HepG2 (cell line): ENCODE results near the gene SYMPK. TPM values are rescaled to one million over a fixed set of nuclear protein-coding genes. Genes with fewer than 3 reads are reported as not detected.

Source experiments
- ATF2 ChIP-seq: sonication (generic); formaldehyde crosslinking; IDR thresholded peaks from 2 replicates; pipeline ENCODE4 v1.4.0; 2020; ENCODE audit warnings: missing genetic modification reagents
- CHD4 ChIP-seq: fragments of 200-600 bp; sonication (generic); IDR thresholded peaks from 2 replicates; pipeline ENCODE4 v1.7.0; 2017; ENCODE audit warnings: mild to moderate bottlenecking, low read length, borderline replicate concordance
- DPF2 ChIP-seq: sonication (generic); formaldehyde crosslinking; IDR thresholded peaks from 2 replicates; pipeline ENCODE4 v1.4.0; 2020; ENCODE audit warnings: mild to moderate bottlenecking, low read depth, missing genetic modification reagents, borderline replicate concordance
- GATAD2A ChIP-seq: IDR thresholded peaks from 2 replicates; pipeline ENCODE4 v1.6.1; 2016
- MIER3 ChIP-seq: IDR thresholded peaks from 2 replicates; pipeline ENCODE4 v1.6.1; 2016; ENCODE audit warnings: missing compliant biosample characterization, borderline replicate concordance
- MTA1 ChIP-seq: sonication (generic); formaldehyde crosslinking; IDR thresholded peaks from 2 replicates; pipeline ENCODE4 v1.4.0; 2020; ENCODE audit warnings: missing genetic modification reagents, mild to moderate bottlenecking, borderline replicate concordance
- PLRG1 ChIP-seq: fragments of 450-650 bp; conservative IDR thresholded peaks from 2 replicates; pipeline ENCODE4 v1.6.1; 2016
- PREB ChIP-seq: sonication (generic); formaldehyde crosslinking; IDR thresholded peaks from 2 replicates; pipeline ENCODE4 v1.4.0; 2020; ENCODE audit warnings: missing genetic modification reagents
- RXRB ChIP-seq: IDR thresholded peaks from 2 replicates; pipeline ENCODE4 v1.6.1; 2016; ENCODE audit warnings: borderline replicate concordance, missing genetic modification reagents, missing compliant biosample characterization
- SMAD1 ChIP-seq: sonication (generic); formaldehyde crosslinking; IDR thresholded peaks from 2 replicates; pipeline ENCODE4 v1.4.0; 2020; ENCODE audit warnings: missing genetic modification reagents, low read depth, mild to moderate bottlenecking, borderline replicate concordance
- SOX6 ChIP-seq, 2 experiments: fragments of 450-650 bp in 1 of 2; sonication (generic) in 1 of 2; formaldehyde crosslinking in 1 of 2; IDR thresholded peaks; 2 replicates each; pipeline versions ENCODE4 v1.4.0 to v1.6.1; 2017 to 2020; ENCODE audit warnings: antibody characterized with exemption in 1 of 2, mild to moderate bottlenecking in 1 of 2, missing genetic modification reagents in 1 of 2
- SP1 ChIP-seq, 2 experiments: fragments of 450-650 bp in 1 of 2; sonication (generic) in 1 of 2; formaldehyde crosslinking in 1 of 2; IDR thresholded peaks; 2 replicates each; pipeline versions ENCODE4 v1.4.0 to v1.6.1; 2016 to 2020; ENCODE audit warnings: missing genetic modification reagents in 1 of 2
- THRA ChIP-seq: sonication (generic); formaldehyde crosslinking; IDR thresholded peaks from 2 replicates; pipeline ENCODE4 v1.4.0; 2020; ENCODE audit warnings: missing genetic modification reagents, borderline replicate concordance
- ZNF503 ChIP-seq: sonication (generic); formaldehyde crosslinking; IDR thresholded peaks from 2 replicates; pipeline ENCODE4 v1.4.0; 2020; ENCODE audit warnings: missing genetic modification reagents
- ZNF614 ChIP-seq: IDR thresholded peaks from 2 replicates; pipeline ENCODE4 v1.6.1; 2018; ENCODE audit warnings: missing biosample characterization, missing genetic modification reagents, inconsistent platforms, borderline replicate concordance
- ZNF616 ChIP-seq: sonication (generic); formaldehyde crosslinking; IDR thresholded peaks from 2 replicates; pipeline ENCODE4 v1.5.0; 2020; ENCODE audit warnings: low read depth, mild to moderate bottlenecking, missing genetic modification reagents
- ZNF724P ChIP-seq: sonication (generic); formaldehyde crosslinking; IDR thresholded peaks from 2 replicates; pipeline ENCODE4 v1.8.0; 2022; ENCODE audit warnings: missing genetic modification reagents, borderline replicate concordance
- ZNF878 ChIP-seq: sonication (generic); formaldehyde crosslinking; IDR thresholded peaks from 2 replicates; pipeline ENCODE4 v1.8.1; 2023; ENCODE audit warnings: mild to moderate bottlenecking, missing genetic modification reagents, moderate library complexity
- ZNF879 ChIP-seq: sonication (generic); formaldehyde crosslinking; IDR thresholded peaks from 2 replicates; pipeline ENCODE4 v1.8.1; 2023; ENCODE audit warnings: missing genetic modification reagents
- ZSCAN30 ChIP-seq: sonication (generic); formaldehyde crosslinking; IDR thresholded peaks from 2 replicates; pipeline ENCODE4 v1.5.0; 2020; ENCODE audit warnings: mild to moderate bottlenecking, missing genetic modification reagents
- polyA plus RNA-seq, 8 experiments: library from polyadenylated mRNA; depleted of rRNA in 3 of 8; stranded (reverse) in 7 of 8; unstranded in 1 of 8; fragments of >200 nt; fragmentation: Illumina TruSeq in 4 of 8; extraction: Trizol in 4 of 8; gene quantifications; 2 replicates each; pipeline versions ENCODE4 v1.2.1 to v1.2.3, GENCODE V29; 2011 to 2016; ENCODE audit warnings: low read depth in 4 of 8, missing spikeins in 1 of 8, mixed read lengths in 1 of 8; ENCODE audit not compliant: insufficient read depth in 1 of 8
- total RNA-seq, 5 experiments: library from RNA; depleted of rRNA; stranded (reverse); fragments of >200 nt; fragmentation: Illumina TruSeq; extraction: Trizol; gene quantifications; 2 replicates each; pipeline ENCODE4 v1.2.3, GENCODE V29; 2016; ENCODE audit warnings: low read depth in 1 of 5
- TF ChIP-seq, protein P1 (sequence below): sonication (generic); formaldehyde crosslinking; IDR thresholded peaks from 2 replicates; pipeline ENCODE4 v1.8.1; 2023; ENCODE audit warnings: mild to moderate bottlenecking, missing genetic modification reagents
- TF ChIP-seq, protein P2 (sequence below): sonication (generic); formaldehyde crosslinking; IDR thresholded peaks from 2 replicates; pipeline ENCODE4 v1.5.0; 2020; ENCODE audit warnings: mild to moderate bottlenecking, missing genetic modification reagents

SYMPK gene
- total and polyA plus RNA-seq, 2 of the 13 experiments (the other 11 are each of a cell fraction or from before 2014, with no cell fraction given): 21.9 to 55.7 TPM

DNA sequence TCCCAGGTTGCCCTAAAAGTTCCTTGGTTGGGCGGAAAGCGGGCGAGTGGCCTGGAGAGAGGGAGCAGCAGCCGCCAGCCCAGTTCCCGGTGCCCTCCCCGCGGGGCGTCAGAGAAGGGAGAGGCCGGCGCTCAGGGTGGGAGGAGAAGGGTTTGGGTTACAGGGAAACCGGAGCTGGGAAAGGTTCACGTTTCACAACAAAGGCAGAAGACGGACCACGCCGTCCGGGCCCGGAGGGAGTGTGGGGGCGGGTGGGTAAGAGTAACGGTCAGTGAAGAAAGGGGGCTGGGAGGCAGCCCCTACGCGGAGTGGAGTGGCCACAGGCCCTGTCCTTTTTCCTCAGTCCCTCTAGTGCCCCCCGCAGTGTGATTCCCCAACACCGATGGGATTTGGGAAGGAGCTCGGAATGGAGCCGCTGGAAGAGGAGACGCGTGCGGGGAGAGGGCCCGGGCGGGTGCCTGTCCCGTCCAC lies 95.5 kb downstream of the SYMPK start (continued):
- no peak for TF ChIP-seq SMAD1
- TF ChIP-seq MTA1 (CRISPR knock-in tag): no peak
- TF ChIP-seq DPF2 (CRISPR knock-in tag): no peak
- TF ChIP-seq, protein P1, sequence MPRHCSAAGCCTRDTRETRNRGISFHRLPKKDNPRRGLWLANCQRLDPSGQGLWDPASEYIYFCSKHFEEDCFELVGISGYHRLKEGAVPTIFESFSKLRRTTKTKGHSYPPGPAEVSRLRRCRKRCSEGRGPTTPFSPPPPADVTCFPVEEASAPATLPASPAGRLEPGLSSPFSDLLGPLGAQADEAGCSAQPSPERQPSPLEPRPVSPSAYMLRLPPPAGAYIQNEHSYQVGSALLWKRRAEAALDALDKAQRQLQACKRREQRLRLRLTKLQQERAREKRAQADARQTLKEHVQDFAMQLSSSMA (CRISPR knock-in tag): no peak
- TF ChIP-seq SP1 (IDR thresholded peaks at IDR 0.05): no peak
- TF ChIP-seq SP1 (CRISPR knock-in tag; IDR thresholded peaks at IDR 0.05): no peak
- no peak for TF ChIP-seq ZNF724P
- no peak for TF ChIP-seq MIER3 (CRISPR knock-in tag)
- TF ChIP-seq PLRG1: no peak
- peak; percentile 42 for TF ChIP-seq GATAD2A (CRISPR knock-in tag)
- no peak for TF ChIP-seq ATF2 (CRISPR knock-in tag)
- no peak for TF ChIP-seq CHD4
- TF ChIP-seq THRA (CRISPR knock-in tag): no peak
- TF ChIP-seq ZNF616 (CRISPR knock-in tag): no peak
- no peak for TF ChIP-seq RXRB (CRISPR knock-in tag)
- TF ChIP-seq SOX6 (IDR thresholded peaks at IDR 0.05): no peak
- no peak; the same call in 1 of the 2 replicates for TF ChIP-seq SOX6 (CRISPR knock-in tag; IDR thresholded peaks at IDR 0.05)
- TF ChIP-seq ZSCAN30 (CRISPR knock-in tag): no peak
- TF ChIP-seq PREB (CRISPR knock-in tag): no peak
- TF ChIP-seq ZNF879: no peak
- no peak for TF ChIP-seq ZNF878 (CRISPR knock-in tag)
- no peak for TF ChIP-seq ZNF503
- no peak for TF ChIP-seq ZNF614
- TF ChIP-seq, protein P2, sequence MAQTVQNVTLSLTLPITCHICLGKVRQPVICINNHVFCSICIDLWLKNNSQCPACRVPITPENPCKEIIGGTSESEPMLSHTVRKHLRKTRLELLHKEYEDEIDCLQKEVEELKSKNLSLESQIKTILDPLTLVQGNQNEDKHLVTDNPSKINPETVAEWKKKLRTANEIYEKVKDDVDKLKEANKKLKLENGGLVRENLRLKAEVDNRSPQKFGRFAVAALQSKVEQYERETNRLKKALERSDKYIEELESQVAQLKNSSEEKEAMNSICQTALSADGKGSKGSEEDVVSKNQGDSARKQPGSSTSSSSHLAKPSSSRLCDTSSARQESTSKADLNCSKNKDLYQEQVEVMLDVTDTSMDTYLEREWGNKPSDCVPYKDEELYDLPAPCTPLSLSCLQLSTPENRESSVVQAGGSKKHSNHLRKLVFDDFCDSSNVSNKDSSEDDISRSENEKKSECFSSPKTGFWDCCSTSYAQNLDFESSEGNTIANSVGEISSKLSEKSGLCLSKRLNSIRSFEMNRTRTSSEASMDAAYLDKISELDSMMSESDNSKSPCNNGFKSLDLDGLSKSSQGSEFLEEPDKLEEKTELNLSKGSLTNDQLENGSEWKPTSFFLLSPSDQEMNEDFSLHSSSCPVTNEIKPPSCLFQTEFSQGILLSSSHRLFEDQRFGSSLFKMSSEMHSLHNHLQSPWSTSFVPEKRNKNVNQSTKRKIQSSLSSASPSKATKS (CRISPR knock-in tag): 0 out of 2 replicates have a peak, but pooled peaks have one; percentile 67
